Raji (cell line): Measurements from ENCODE around the gene ADAM30.

ENCODE experiments used
- POLR2A ChIP-seq: IDR thresholded peaks from 2 replicates; pipeline ENCODE4 v1.6.1; 2011; ENCODE audit warnings: low read depth, low read length, control low read depth; ENCODE audit not compliant: insufficient read depth

Gene ADAM30

DNA sequence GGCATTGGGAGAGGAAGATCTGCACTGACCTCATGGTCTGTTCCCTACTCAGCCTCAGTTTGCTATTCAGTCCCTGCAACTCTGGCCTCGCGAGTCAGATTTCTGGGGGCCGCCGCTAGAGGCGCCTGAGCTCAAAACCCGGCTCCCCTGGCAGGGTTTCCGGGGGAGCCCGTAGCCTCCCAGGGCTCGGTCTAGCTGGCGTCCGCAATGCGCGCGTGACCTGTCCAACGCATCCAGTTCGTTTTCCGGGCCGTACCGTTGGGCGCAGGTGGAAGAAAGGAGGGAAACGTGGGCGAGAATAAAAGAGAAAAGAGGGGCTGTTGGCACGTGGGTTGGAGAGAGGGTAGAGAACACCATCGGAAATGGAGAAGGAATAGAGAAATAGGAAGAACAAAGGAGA is at the start of gene ADAM30:
Gene ADAM30, minus strand, starts transcription at position 213 of the 400 bp plus-strand sequence. Its CDS starts 179 bp downstream, at position 34.
- no peak for TF ChIP-seq POLR2A

DNA sequence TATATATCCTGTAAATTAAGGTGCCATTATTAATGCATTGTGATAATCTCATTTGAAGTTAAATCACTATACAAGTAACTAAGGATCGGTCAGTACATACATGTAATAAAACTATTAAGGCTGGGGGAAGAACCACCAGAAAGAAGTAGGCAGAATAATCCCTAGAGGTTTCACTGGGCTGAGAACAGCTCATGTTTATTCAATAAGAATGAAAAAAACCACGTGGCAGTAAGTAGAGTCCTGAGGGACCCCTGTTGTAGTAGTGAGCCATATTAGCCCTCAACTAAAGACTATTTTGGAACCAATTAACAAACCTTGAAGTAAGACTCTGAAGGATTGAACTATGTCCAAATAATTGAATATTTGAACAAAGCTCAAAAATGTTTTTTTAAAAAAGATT is 46.9 kb upstream of the ADAM30 start:
- TF ChIP-seq POLR2A, result no peak

DNA sequence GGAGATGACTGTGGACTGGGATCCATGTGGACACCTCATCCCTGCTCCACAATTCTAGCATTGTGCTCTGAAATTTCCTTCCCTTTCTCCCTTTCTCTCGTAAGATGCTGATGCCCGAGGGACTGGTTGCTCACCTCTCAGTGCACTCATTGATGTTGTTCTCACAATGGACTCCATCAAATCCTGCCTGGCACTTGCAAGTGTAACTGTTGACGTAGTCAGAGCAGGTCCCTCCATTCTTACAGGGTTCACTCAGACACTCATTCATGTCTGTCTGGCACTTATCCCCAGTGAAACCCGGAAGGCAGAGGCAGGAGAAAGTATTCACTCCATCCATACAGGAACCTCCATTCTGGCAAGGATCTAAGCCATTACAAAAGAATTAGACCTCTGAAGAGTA is 45.1 kb upstream of the ADAM30 start:
- no peak for TF ChIP-seq POLR2A

DNA sequence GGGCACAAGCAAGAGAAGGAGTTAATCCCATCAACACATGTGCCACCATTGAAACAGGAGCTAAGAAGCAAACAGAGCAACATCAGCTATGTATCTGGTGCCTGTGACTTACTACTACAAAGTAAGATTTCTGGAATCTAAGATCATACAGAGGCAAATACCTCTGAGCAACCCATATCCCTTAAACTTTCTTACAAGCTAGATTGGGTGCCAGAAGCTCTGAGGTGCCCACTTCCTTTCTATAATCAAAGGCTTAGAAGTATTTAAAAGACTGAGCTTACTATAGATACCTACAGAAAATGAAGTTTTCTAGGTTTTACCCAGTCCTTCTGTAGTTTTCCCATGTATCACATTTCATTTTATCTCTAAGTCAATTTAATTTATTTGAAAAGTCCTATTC is 44.4 kb upstream of the ADAM30 start:
- TF ChIP-seq POLR2A, result no peak

DNA sequence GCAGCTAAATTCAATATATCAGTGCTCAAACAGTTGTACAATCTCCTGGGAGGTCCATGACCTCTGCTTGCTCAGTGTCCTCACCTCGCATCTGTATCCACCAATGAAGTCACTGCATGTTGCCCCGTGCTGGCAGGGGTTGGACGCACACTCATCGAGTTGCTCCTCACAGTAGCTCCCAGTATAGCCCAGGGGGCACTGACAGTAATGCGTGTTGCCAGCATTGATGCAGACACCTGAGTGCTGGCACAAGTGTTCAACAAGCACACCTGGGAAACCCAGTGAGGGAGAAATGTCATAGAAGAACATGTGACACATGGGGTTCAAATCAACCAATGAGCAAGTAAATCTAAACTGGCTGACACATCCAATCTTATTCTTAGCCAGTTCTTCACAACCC is 40.9 kb upstream of the ADAM30 start:
- TF ChIP-seq POLR2A, result no peak

DNA sequence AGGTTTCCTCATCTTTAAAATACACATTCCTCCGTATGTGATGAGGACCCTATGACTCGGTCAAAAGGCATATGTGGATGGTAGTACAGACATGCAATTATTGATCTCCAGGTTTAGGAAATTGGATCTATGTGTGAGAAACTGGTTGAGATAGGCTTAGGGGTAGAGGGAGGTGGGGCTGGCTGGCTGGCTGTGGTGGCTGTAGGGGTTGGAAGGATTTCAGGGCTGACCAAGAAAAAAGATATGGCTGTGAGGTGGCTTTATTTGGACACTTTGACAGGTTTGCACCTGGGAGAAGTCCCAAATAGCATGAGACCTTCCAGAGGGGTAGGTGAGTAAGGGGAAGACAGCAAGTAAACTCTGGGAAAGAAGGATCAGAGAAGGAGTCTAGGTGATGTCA is 39.6 kb upstream of the ADAM30 start:
- TF ChIP-seq POLR2A, result no peak

DNA sequence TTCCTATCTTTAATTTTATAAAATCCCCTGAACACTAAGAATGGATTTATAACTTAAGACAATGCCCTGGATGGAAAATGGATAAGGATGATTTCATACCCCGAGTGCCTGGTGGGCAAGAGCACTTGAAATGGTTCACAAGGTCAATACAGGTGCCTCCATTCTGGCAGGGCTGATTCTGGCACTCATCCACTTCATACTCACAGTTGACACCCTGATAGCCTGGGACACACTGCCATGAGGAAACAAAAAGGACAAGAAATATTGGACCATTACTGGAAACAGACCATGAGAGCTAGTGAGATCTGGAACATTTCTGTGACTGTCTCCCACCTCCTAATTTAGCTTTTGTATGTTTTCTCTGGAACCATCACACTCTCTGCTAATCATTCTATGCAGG is 39.1 kb upstream of the ADAM30 start:
- no peak for TF ChIP-seq POLR2A

DNA sequence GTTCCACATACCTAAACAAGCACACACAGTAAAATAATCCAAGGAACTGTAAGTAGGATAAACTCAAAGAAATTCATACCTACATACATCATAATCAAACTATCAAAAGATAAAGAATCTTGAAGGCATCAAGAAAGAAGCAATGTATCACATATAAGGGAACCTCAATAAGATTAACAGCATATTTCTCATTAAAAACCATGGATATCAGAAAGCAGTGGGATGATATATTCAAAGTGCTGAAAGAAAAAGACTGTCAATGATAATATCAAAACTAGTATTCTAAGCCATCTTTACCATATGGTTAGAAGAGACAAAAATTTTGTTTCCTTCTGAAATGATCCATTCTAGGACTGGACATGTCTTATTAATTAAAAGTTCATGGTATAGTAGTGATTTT is 37.1 kb upstream of the ADAM30 start:
- TF ChIP-seq POLR2A, result no peak

DNA sequence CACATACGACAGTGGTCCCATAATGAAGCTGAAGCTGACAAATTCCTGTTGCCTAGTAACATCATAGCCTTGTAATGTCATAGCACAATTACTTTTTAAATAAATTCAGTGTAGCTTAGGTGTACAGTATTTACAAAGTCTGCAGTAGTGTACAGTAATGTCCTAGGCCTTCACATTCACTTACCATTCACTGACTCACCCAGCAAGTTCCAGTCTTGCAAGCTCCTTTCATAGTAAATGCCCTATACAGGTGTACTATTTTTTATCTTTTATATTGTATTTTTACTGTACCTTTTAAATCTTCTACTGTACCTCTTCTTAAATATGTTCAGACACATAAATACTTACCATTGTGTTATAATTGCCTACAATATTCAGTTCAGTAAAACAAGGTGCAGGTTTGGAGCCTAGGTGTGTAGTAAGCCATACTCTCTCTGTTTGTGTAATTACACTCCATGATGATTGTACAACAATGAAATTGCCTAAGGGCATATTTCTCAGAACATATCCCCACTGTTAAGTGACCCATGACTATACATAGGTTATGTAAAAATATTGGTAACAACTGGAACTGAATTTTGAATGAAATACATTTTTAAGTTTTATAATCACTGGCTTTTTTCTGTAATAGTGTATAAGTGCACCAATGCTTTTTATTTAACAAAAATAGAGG is 33.5 kb upstream of the ADAM30 start:
- TF ChIP-seq POLR2A, result no peak

DNA sequence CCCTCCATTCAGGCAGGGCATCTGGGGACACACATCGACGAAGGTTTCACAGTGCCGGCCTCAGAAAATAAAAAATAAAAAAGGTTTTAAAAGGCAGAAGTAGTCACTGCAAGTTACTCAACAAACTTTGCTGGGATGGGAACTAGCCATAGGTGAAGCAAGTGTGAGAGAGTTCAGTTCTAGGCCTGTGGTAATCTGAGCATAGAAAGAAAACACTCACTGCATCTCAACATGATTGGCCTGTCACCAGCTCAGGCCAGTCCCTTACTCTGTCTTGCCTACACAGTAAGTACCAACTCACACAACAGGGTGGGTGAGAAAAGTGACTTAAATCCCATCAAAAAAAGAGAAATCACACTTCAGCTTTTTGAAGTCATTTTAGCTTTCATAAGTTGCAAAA is 30.2 kb upstream of the ADAM30 start:
- TF ChIP-seq POLR2A, result no peak

DNA sequence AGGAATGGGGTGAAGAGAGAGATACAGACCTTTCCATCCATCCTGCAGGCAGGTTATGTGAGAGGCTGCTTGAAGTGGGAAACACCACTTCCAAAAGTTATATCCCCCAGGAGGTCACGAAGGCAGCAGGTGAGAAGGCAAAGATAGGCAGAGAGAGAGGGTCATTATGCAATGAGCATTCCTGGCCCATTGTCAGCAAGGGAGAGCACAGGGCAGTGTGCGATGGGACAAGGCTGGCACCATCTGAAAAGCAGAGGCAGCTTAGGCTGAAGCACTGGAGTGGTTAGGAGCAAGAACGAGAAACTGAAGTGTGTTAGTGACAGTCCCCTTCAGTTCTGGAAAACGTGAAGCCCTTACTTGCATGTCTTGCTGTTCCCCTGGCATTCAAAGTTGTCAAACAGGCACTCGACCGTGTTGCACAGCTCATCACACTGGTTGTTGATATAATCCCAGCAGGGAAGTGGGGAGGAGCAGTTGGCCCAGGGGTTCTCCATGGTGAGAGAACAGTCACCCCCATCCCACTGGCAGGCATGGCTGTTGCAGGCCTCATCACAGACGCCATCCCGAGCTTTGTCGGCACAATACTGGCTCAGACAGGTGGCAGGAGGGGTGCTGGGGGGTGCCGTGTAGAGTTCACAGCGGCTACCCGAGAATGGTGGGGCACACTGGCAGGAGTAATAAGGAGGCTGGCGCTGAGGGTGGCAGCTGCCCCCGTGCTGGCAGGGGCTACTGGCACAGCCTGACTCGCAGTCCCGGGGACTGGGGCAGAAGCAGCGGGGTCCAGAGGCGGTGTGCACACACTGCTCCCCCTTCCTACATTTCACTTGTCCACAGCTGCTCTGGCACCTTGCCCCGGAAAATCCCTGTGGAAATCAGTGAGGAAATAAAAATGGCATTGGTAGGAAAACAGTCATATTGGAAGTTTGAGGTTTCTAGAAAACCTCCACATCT is 28.9 kb upstream of the ADAM30 start:
- no peak for TF ChIP-seq POLR2A

DNA sequence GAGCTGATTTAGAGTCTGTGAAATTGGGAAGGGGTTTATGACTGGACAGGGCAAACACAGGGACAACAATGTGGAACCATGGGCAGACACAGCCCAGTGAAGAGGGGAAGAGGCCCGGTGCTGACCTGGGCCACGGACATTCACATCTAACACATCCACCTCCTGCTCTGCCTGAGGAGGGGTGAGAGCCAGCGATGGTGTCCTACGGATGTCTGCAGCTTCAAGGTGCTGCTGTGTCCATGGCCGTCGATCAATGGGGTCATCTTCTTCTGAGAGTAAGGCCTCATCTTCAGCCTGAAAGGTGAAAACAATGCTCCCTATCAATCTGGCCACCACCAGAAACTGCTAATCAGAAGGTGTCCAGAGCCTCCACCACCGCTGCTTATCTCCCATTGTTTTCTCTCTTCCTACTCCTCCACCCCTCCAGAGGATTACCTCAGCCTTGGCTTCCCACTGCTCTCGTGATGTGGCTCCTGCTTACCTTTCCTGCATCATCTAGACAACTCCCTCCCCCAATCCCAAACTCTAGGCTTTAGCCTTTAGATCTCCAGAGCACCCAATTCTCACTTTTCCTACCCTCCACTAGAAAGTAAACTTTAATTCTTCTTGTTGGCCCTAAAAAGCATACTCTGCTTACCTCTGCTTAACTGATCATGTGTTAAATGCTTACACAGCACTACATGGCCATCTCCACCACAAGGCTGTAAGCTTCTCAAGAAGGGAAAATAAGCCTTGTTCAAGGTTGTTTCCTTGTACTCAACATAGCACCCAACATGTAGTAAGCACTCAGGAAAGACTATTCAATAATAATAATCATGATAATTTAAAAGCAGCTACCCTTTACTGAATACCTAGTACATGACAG is 24.0 kb upstream of the ADAM30 start:
- no peak for TF ChIP-seq POLR2A

DNA sequence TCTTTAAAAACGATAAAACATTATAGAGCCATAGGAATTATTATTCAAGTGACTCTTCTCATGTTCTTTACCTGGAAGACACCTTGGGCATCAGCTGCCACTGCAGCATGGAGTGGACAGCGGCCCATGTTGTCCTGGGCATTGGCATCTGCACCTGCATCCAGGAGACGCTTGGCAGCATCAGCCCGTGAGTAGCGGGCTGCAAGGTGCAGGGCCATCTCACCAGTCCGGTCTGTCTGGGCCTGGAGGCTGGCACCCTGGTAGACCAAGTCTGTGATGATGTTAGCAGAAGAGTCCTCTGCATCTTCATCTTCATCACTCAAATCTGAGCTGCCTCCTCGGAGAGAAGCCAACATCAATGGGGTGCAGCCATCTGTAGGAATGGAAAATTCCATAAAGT is 22.9 kb upstream of the ADAM30 start:
- no peak for TF ChIP-seq POLR2A

DNA sequence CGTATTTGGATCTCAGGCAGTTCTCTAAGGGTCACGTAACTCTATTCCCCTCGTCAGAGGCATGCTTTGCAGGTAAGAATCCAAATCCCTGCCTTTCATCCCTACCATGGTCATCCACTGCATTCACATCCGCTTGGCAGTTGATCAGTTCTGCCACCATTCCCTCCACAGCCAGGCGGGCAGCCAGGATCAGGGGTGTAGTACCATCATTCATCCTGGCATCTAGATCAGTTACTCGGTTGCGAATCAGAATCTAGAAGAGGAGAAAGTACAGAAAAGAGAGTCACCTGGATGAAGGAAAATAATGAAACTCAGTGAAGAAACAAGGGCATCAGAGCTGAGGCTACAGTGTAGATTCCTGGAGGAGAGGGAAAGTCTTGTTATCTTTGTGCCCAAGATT is 22.0 kb upstream of the ADAM30 start:
- no peak for TF ChIP-seq POLR2A

DNA sequence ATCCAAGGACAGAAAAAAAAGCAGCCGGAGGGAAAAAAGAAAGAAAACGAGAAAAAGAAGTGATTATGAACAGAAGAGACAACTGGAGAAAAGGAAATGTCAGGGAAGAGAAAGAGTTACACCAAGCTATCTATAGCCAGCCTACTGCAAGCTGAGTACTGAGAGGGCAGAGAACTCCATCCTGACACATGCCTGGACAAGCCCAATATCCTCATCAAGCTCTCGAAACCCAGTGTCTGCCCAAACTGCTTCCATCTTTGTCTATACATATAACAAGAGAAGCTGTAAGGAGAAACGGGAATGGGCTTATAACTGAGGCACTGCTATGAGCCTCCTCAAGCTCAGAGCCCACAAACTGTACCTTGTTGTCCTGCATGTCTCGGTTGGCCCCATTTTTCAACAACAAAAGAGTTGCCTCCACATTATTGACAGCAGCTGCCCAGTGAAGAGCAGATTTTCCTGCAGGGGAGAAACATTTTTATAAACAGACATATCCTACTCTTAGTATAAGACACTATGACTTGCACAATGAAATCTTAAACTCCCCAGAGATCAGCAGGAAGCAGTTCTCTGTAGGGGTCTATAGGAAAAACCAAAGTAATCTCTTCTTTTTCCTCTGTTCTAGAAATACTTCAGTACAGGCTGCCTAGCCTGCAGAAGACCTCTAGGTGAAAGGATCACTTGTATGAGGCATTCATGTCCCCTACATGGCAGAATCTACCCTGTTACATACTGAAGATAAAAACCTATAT is 21.2 kb upstream of the ADAM30 start:
- TF ChIP-seq POLR2A, result no peak
